MCF 10A (cell line): Measurements from ENCODE around the gene SLC22A15. TPM values are rescaled to one million over a fixed set of nuclear protein-coding genes. Genes with fewer than 3 reads are reported as not detected.

Experiments
- BruUV-seq: library from RNA; stranded (reverse); fragments of 400-500 nt; replicated peaks from 2 replicates; lab custom pipeline; 2021; lab: Mats Ljungman, UMichigan
- CTCF ChIA-PET: fragments of 300-600 bp; sonication (Branson Sonifier 250); formaldehyde crosslinking; extraction: SDS; loops from one replicate; lab custom pipeline; 2021; ENCODE audit warnings: antibody characterized with exemption, inconsistent platforms; lab: Yijun Ruan, JAX
- POLR2A ChIA-PET: fragments of 300-600, 350-650 bp; sonication (Branson Sonifier 250); formaldehyde crosslinking; extraction: SDS; loops from one replicate; lab custom pipeline; 2020; ENCODE audit warnings: antibody characterized with exemption, inconsistent platforms; lab: Yijun Ruan, JAX
- DNase-seq: peaks from one replicate; pipeline ENCODE4 v3.0.0-alpha.2; 2018; ENCODE audit not compliant: unreplicated experiment
- H3K27ac Mint-ChIP-seq: one replicate; pipeline ENCODE4 v1.8.0; 2022; ENCODE audit warnings: mild to moderate bottlenecking, low read depth, mixed read lengths; ENCODE audit not compliant: unreplicated experiment
- H3K27me3 Mint-ChIP-seq: one replicate; pipeline ENCODE4 v1.8.0; 2022; ENCODE audit warnings: mixed read lengths; ENCODE audit not compliant: insufficient read depth, unreplicated experiment
- H3K36me3 Mint-ChIP-seq: one replicate; pipeline ENCODE4 v1.8.0; 2022; ENCODE audit warnings: mild to moderate bottlenecking, moderate library complexity, mixed read lengths; ENCODE audit not compliant: insufficient read depth, unreplicated experiment
- H3K4me1 Mint-ChIP-seq: one replicate; pipeline ENCODE4 v1.8.0; 2022; ENCODE audit warnings: mixed read lengths; ENCODE audit not compliant: insufficient read depth, unreplicated experiment
- H3K4me3 Mint-ChIP-seq: one replicate; pipeline ENCODE4 v1.8.0; 2022; ENCODE audit warnings: mild to moderate bottlenecking, moderate library complexity, mixed read lengths; ENCODE audit not compliant: unreplicated experiment
- H3K9me3 Mint-ChIP-seq: one replicate; pipeline ENCODE4 v1.8.0; 2022; ENCODE audit warnings: mixed read lengths; ENCODE audit not compliant: unreplicated experiment
- intact Hi-C: fragments of 100-400 bp; cut with micrococcal nuclease; formaldehyde crosslinking; loops from 2 replicates; pipeline ENCODE4 v1.14.1; 2022
- total RNA-seq: library from RNA; stranded (reverse); gene quantifications from 2 replicates; pipeline ENCODE4 v1.2.3, GENCODE V29; 2022
- TF ChIP-seq, protein P1 (sequence below): fragments of 200-600 bp; IDR thresholded peaks from one replicate; pipeline ENCODE4 v1.8.0; 2022; ENCODE audit warnings: antibody characterized with exemption, mild to moderate bottlenecking; ENCODE audit not compliant: unreplicated experiment

SLC22A15 gene
- total RNA-seq, 1 experiment from 2014 or later = 32.4 TPM

DNA sequence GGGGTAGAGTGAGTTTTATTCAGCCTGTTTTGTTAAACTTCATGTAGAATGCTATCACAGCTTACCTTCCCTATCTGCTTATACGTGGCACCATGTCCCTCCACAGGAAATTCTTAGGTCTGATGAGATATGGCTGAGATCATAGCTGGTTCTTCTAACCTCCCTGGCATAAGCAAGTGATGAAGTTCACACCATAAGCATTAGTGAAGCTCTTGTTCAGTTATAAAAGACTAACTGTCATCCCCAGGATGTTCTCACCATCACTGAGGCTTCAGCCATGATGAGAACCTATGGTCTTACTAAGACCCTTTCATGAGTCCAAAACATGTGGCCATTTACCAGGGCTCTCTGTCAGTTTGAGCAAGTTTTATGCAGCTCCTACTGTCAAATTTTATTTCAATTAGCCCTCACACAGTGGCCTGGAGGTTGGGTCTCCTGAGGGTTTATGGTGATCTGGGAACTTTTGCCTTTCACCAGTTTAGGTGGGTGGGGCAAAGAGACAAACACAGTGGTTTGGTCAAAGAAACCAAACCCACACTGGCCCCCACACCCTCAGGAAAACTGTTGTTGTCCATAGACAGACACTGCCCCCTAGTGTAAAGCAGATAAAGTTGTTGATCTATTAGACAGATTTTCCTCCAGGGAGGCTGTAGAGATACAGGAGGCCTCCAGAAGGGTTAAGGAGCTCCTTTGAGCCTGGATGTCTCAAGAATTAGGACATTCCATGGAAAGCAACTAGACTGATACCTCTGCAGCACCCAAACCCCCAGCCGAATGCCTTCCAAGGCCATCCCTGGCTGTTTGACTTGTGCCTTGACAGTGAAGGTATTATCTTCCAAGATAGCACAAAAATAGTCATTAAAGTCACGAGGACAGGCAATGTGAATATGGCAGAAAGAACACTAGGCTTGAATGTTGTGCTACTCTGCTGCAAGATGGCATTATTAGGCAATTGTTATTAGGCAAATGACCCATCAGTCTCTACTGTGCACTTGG, 5.0 kb downstream of the SLC22A15 start:
- POLR2A ChIA-PET = interaction anchor here (0.7 to 3.4 kb wide), 9 partner anchors 16 to 373 kb away, joined by 3 to 12 read pairs (median 5); no protein-coding TSS in a partner anchor

DNA sequence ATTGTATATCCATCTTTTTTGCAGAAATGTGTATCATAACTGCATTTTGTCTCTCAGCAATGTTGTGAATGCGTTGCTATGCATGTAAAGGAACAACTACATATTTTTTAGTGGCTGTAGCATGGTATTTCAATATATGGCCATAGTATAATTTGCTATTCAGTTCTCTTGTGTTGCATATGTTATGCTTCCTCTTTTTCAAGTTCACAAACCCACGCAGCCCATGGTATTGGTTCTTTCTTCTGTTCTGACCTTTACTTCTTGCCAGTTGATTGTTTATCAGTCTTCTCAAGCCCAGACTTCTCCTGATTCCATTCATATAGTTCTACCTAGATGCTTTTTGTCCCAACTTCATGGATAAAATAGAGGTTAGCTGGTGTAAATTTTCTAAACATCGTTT, 6.1 kb downstream of the SLC22A15 start:
- intact Hi-C loops = no loop called here
- ChIA-PET POLR2A (interaction anchor here (0.9 to 3.4 kb wide), 3 partner anchors 20 to 199 kb away, joined by 3 to 12 read pairs (median 6); no protein-coding TSS in a partner anchor), CTCF (interaction anchor here (0.6 to 4.0 kb wide), 17 partner anchors 8 to 1015 kb away, joined by 3 to 39 read pairs (median 8); no protein-coding TSS in a partner anchor)
- no TSS peak for BruUV-seq
- Mint-ChIP-seq H3K9me3 (no peaks in the 10 kb centered on the region), H3K4me3 (no peak overlapping the region), H3K36me3 (peaks cover 9% of the 10 kb centered on the region), H3K4me1 (peaks cover 31% of the 10 kb centered on the region), H3K27ac (no peak overlapping the region), H3K27me3 (no peaks in the 10 kb centered on the region)
- DNase-seq = no peak
- TF ChIP-seq, protein P1, sequence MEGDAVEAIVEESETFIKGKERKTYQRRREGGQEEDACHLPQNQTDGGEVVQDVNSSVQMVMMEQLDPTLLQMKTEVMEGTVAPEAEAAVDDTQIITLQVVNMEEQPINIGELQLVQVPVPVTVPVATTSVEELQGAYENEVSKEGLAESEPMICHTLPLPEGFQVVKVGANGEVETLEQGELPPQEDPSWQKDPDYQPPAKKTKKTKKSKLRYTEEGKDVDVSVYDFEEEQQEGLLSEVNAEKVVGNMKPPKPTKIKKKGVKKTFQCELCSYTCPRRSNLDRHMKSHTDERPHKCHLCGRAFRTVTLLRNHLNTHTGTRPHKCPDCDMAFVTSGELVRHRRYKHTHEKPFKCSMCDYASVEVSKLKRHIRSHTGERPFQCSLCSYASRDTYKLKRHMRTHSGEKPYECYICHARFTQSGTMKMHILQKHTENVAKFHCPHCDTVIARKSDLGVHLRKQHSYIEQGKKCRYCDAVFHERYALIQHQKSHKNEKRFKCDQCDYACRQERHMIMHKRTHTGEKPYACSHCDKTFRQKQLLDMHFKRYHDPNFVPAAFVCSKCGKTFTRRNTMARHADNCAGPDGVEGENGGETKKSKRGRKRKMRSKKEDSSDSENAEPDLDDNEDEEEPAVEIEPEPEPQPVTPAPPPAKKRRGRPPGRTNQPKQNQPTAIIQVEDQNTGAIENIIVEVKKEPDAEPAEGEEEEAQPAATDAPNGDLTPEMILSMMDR = no peak

More for the DNA sequence above, 5.0 kb downstream of the SLC22A15 start:
- peak; percentile 63 for DNase-seq
- BruUV-seq = no TSS peak
- Mint-ChIP-seq H3K4me1 (peaks cover 29% of the 10 kb centered on the region), H3K27ac (no peak overlapping the region), H3K27me3 (no peaks in the 10 kb centered on the region), H3K36me3 (peaks cover 9% of the 10 kb centered on the region), H3K4me3 (no peak overlapping the region), H3K9me3 (no peaks in the 10 kb centered on the region)
- TF ChIP-seq, protein P1 = peak; percentile 46
- CTCF ChIA-PET = interaction anchor here (0.6 to 4.0 kb wide), 46 partner anchors 8 to 1786 kb away, joined by 3 to 39 read pairs (median 4); no protein-coding TSS in a partner anchor
- intact Hi-C loops = loop anchor here (1.0 kb wide), 1 partner anchor 174 kb away; no protein-coding TSS in a partner anchor

DNA sequence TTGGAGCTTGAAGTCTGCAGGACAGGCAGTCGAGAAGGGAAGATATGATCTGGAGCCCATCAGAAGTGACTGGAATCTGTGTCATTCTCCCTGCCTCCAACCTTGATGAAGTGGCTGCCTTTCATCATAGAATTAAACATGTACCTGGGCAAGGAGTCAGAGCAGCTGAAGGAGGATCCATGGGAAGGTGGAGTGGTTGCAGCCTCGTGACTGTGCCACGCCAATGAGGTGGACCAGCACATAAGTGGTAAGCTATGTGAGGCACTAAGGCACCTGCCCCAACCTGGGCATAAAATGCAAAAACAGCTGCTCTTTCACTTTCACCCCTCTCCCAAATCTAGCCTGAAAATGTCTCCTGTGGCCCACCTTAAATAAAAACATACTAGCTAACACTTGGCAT, 7.3 kb downstream of the SLC22A15 start:
- POLR2A ChIA-PET = interaction anchor here (0.6 to 3.4 kb wide), 2 partner anchors 109 to 200 kb away, joined by 3 to 12 read pairs; no protein-coding TSS in a partner anchor
- no TSS peak for BruUV-seq
- TF ChIP-seq, protein P1 = no peak
- Mint-ChIP-seq H3K36me3 (peaks cover 9% of the 10 kb centered on the region), H3K4me3 (no peak overlapping the region), H3K4me1 (peaks cover 19% of the 10 kb centered on the region), H3K27me3 (no peaks in the 10 kb centered on the region), H3K9me3 (no peaks in the 10 kb centered on the region), H3K27ac (no peak overlapping the region)
- DNase-seq = no peak
- intact Hi-C loops = no loop called here
- CTCF ChIA-PET = interaction anchor here (0.9 to 4.0 kb wide), 6 partner anchors 14 to 277 kb away, joined by 3 to 39 read pairs (median 13); no protein-coding TSS in a partner anchor
